Brain microvascular endothelial cell (primary cell): ENCODE results near the gene VPS13D.

ENCODE experiments used
- DNase-seq: peaks from one replicate; pipeline ENCODE4 v3.0.0-alpha.2; 2020
- H3K27ac ChIP-seq: fragments of 250-450 bp; sonication (Bioruptor Pico); 2 replicates; pipeline ENCODE4 v1.5.1; 2020; ENCODE audit warnings: mild to moderate bottlenecking, moderate library complexity
- H3K27me3 ChIP-seq: fragments of 250-450 bp; sonication (Bioruptor Pico); replicated peaks from 2 replicates; pipeline ENCODE4 v1.5.1; 2020; ENCODE audit warnings: mild to moderate bottlenecking
- H3K36me3 ChIP-seq: fragments of 250-450 bp; sonication (Bioruptor Pico); replicated peaks from 2 replicates; pipeline ENCODE4 v1.5.1; 2020; ENCODE audit warnings: mild to moderate bottlenecking
- H3K4me3 ChIP-seq: 2 replicates; pipeline ENCODE4 v1.5.1; 2011; ENCODE audit warnings: low read depth, mild to moderate bottlenecking, control low read depth, low read length, moderate library complexity
- in situ Hi-C: cut with HindIII; loops from 2 replicates; pipeline ENCODE4 v1.10.0; 2017; ENCODE audit warnings: low sequenced_read_pairs, low pct_ligation_motif_present
- TF ChIP-seq, protein P1 (sequence below): IDR thresholded peaks from 2 replicates; pipeline ENCODE4 v1.5.1; 2011; ENCODE audit warnings: low read depth, mild to moderate bottlenecking, moderate library complexity, low read length, control low read depth, inconsistent platforms; ENCODE audit errors: missing control alignments

VPS13D gene

DNA sequence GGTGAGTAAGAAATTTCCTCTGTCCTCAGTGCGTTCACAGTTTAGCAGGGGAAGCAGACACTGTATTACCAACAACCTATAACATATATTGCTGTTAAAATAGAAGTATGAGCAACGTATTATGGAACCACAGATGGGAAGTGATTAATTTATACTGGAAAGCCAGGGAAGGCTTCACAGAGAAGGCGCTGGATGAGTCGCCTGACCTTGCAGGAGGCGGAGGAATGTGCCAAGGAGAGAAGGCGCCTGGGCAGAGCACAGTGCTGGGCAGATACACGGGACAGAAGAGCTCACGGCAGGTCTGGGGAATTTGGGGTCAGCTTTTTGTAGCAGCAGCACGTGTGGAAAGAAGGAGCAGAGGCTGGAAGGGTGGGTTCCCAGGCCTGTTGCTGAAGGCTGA is 271.8 kb downstream of the VPS13D start:
- TF ChIP-seq, protein P1, sequence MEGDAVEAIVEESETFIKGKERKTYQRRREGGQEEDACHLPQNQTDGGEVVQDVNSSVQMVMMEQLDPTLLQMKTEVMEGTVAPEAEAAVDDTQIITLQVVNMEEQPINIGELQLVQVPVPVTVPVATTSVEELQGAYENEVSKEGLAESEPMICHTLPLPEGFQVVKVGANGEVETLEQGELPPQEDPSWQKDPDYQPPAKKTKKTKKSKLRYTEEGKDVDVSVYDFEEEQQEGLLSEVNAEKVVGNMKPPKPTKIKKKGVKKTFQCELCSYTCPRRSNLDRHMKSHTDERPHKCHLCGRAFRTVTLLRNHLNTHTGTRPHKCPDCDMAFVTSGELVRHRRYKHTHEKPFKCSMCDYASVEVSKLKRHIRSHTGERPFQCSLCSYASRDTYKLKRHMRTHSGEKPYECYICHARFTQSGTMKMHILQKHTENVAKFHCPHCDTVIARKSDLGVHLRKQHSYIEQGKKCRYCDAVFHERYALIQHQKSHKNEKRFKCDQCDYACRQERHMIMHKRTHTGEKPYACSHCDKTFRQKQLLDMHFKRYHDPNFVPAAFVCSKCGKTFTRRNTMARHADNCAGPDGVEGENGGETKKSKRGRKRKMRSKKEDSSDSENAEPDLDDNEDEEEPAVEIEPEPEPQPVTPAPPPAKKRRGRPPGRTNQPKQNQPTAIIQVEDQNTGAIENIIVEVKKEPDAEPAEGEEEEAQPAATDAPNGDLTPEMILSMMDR = no peak
- no peaks in the 10 kb centered on the region for H3K27me3 ChIP-seq
- no peak overlapping the region for H3K4me3 ChIP-seq
- in situ Hi-C loops = no loop called here
- peak; percentile 66 for DNase-seq
- peak overlapping the region; percentile 41 for H3K27ac ChIP-seq
- H3K36me3 ChIP-seq = peaks cover 13% of the 10 kb centered on the region

DNA sequence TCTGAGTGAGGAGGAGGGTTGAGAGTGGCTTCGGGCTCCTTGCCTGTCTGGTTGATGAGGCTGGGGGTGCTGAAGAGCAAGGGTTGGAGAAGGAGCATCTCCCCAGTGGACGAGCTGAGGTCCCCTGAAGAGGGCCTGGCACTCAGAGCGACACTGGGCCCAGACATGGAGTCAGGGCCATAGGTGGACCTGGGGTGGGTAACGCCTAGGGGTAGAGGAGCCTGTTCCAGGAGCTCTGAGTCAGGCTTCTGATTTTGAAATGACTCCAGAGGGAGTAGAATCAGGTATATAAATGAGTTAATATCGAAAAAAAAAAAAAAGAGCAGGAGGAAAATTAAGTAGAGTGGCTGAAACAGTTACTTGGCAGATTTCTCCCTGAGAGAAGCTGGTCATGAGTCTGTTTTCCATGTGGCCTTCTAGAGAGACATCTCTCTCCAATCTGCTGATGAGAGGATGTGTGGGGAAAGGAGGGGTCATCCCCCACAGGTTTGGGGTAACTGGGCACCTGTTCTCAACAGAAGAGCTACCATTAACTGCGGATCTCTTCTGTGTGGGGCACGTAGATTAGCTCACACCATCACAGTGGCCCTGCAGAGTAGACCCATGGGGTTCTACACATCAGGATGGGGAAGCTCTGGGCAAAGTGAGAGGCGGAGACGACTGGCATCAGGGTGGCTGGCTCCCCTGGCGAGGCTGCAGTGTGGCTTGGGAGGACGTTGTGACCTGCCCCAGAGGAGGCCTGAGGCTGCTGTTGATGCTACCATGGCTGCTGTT is 272.7 kb downstream of the VPS13D start:
- TF ChIP-seq, protein P1 = no peak
- Histone ChIP-seq H3K27me3 (no peaks in the 10 kb centered on the region), H3K4me3 (no peak overlapping the region), H3K27ac (no peak overlapping the region), H3K36me3 (peaks cover 15% of the 10 kb centered on the region)
- no peak for DNase-seq
- in situ Hi-C loops = no loop called here

DNA sequence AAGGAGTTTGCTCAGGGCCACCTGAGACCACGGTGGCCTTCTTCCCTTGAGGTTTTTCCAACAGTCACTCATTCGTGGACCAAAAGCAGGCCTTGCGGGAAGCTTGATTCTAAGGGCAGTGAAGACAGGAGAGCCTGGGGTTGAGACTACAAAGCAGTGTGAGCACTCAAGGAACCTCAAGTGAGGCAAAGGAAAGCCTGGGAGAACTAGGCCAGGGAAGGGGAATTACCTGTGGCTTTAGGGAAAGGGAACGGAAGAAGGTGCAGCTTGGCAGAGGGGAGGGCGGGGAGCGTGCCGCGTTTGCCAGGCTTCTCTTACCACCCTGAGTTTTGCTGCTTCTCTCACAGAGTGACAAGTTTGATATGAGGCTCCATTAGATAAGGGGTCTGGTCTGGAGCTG is 273.9 kb downstream of the VPS13D start:
- Histone ChIP-seq H3K4me3 (no peak overlapping the region), H3K27ac (no peak overlapping the region), H3K27me3 (no peaks in the 10 kb centered on the region), H3K36me3 (peaks cover 9% of the 10 kb centered on the region)
- TF ChIP-seq, protein P1 = no peak
- no peak for DNase-seq
- in situ Hi-C loops = no loop called here

DNA sequence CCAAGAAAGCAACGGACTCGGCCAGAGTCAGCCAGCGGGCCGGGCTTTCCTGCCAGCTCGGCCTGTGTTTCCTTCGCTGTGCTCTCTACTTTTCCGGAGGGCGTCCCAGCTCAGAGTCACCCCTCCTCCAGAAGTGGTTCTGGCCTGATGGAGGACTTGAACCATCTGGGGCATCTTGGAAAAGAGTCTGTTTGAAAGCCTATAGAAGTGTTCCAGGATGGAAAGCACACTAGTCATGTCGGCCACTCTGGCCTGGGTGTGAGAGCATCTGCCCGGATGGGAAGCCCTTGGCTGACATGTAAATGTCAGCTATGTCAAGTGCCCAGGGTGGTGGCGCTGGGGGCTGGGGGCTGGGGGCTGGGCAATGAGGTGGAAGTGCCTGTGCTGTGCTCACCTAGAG is 274.8 kb downstream of the VPS13D start:
- peaks cover 11% of the 10 kb centered on the region for H3K36me3 ChIP-seq
- no peak overlapping the region for H3K4me3 ChIP-seq
- TF ChIP-seq, protein P1 = no peak
- H3K27ac ChIP-seq = no peak overlapping the region
- no peak for DNase-seq
- in situ Hi-C loops = no loop called here
- H3K27me3 ChIP-seq = no peaks in the 10 kb centered on the region

DNA sequence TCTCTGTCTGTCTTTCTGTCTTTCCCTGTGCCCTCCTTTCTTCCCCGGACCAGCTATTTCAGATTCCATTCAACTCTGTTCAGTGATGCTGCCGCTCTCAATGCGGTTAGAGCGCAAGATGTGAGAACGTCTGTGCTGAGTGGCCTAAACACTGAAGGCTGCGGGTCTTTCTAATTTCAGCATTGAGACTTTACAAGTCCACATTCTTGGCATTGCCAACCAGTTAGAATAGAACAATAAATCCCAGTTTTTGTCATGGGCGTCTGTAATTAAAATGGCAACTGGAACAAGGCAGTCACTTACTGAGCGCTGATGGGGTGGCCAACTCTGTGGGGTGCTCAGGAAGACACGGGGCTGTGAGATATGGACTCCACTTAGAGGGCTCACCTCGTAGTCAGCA is 275.4 kb downstream of the VPS13D start:
- TF ChIP-seq, protein P1 = no peak
- Histone ChIP-seq H3K36me3 (peaks cover 11% of the 10 kb centered on the region), H3K4me3 (no peak overlapping the region), H3K27me3 (no peaks in the 10 kb centered on the region), H3K27ac (no peak overlapping the region)
- DNase-seq = no peak
- in situ Hi-C loops = no loop called here
